GM18951 (cell line): ENCODE data around the gene WNT11.

Source experiments
- POLR2A ChIP-seq: IDR thresholded peaks from 4 replicates; pipeline ENCODE4 v1.6.1; 2011; ENCODE audit warnings: mild to moderate bottlenecking; ENCODE audit not compliant: insufficient read length, insufficient read depth; ENCODE audit errors: extremely low read depth
- in situ Hi-C: fragments of 300-500 bp; cut with MboI; formaldehyde crosslinking; loops from one replicate; pipeline ENCODE4 v1.12.0; 2022; ENCODE audit warnings: low sequenced_read_pairs, mixed read lengths, inconsistent platforms; ENCODE audit not compliant: unreplicated experiment

Gene WNT11

GRCh38 chr11:76221365-76221764 lies 15.1 kb upstream of the WNT11 start:
- no peak for TF ChIP-seq POLR2A
- in situ Hi-C loops: no loop called here

GRCh38 chr11:76219243-76219642 lies 12.9 kb upstream of the WNT11 start:
- in situ Hi-C loops: loop anchor here (10.0 kb wide), 1 partner anchor 96 kb away; no protein-coding TSS in a partner anchor
- TF ChIP-seq POLR2A: no peak

- TF ChIP-seq POLR2A: no peak
- in situ Hi-C loops: loop anchor here (10.0 kb wide), 1 partner anchor 96 kb away; no protein-coding TSS in a partner anchor
Measured at GRCh38 chr11:76218449-76219178, 12.3 kb upstream of the WNT11 start.

GRCh38 chr11:76217653-76218160 lies 11.4 kb upstream of the WNT11 start:
- in situ Hi-C loops: loop anchor here (10.0 kb wide), 1 partner anchor 97 kb away; no protein-coding TSS in a partner anchor

GRCh38 chr11:76216536-76217325 lies 10.4 kb upstream of the WNT11 start:
- in situ Hi-C loops: loop anchor here (10.0 kb wide), 1 partner anchor 98 kb away; no protein-coding TSS in a partner anchor
- TF ChIP-seq POLR2A: no peak

More at GRCh38 chr11:76217653-76218160, 11.4 kb upstream of the WNT11 start:
- TF ChIP-seq POLR2A: no peak

GRCh38 chr11:76215941-76216340 lies 9.6 kb upstream of the WNT11 start:
- TF ChIP-seq POLR2A: no peak
- in situ Hi-C loops: loop anchor here (10.0 kb wide), 1 partner anchor 99 kb away; no protein-coding TSS in a partner anchor

- in situ Hi-C loops: loop anchor here (10.0 kb wide), 1 partner anchor 100 kb away; no protein-coding TSS in a partner anchor
- TF ChIP-seq POLR2A: no peak
Measured at GRCh38 chr11:76214968-76215548, 8.8 kb upstream of the WNT11 start.

- TF ChIP-seq POLR2A: no peak
- in situ Hi-C loops: loop anchor here (10.0 kb wide), 1 partner anchor 101 kb away; no protein-coding TSS in a partner anchor
Measured at GRCh38 chr11:76214186-76214585, 7.9 kb upstream of the WNT11 start.

GRCh38 chr11:76212086-76213035 lies 6.1 kb upstream of the WNT11 start:
- in situ Hi-C loops: loop anchor here (10.0 kb wide), 1 partner anchor 102 kb away; no protein-coding TSS in a partner anchor
- TF ChIP-seq POLR2A: no peak

GRCh38 chr11:76210931-76211851 lies 4.9 kb upstream of the WNT11 start:
- no peak for TF ChIP-seq POLR2A
- in situ Hi-C loops: loop anchor here (10.0 kb wide), 1 partner anchor 104 kb away; no protein-coding TSS in a partner anchor
